ENCODE measurements around the gene PSMB2. TPM values are rescaled to one million over a fixed set of nuclear protein-coding genes. Genes with fewer than 3 reads are reported as not detected.

The PSMB2 gene
- total RNA-seq, 2 experiments from 2014 or later: 123 to 131 TPM

GRCh38 chr1:35650416-35650815, 9.1 kb upstream of the PSMB2 start:
- CTCF ChIA-PET: no interaction called here

GRCh38 chr1:35646043-35646442, 4.7 kb upstream of the PSMB2 start:
- ChIA-PET CTCF (no interaction called here), POLR2A (no interaction called here)

More at GRCh38 chr1:35650416-35650815, 9.1 kb upstream of the PSMB2 start:
- POLR2A ChIA-PET: no interaction called here

- CTCF ChIA-PET: no interaction called here
- POLR2A ChIA-PET: interaction anchor here (1.0 kb wide), 1 partner anchor 125 kb away, joined by 3 read pairs; the partner anchor contains the start of gene CLSPN
Observed at GRCh38 chr1:35644204-35644603, 2.9 kb upstream of the PSMB2 start.

GRCh38 chr1:35642471-35642955, 1.2 kb upstream of the PSMB2 start:
- CTCF ChIA-PET: no interaction called here
- POLR2A ChIA-PET: interaction anchor here (0.7 kb wide), 3 partner anchors 24 to 415 kb away, joined by 3 to 5 read pairs (median 3); no protein-coding TSS in a partner anchor

- CTCF ChIA-PET: interaction anchor here (0.6 to 1.6 kb wide), 2 partner anchors 75 to 232 kb away, joined by 3 read pairs; no protein-coding TSS in a partner anchor
- POLR2A ChIA-PET: no interaction called here
Observed at GRCh38 chr1:35640380-35641232, 720 bp downstream of the PSMB2 start.

- ChIA-PET POLR2A (no interaction called here), CTCF (interaction anchor here (0.7 to 0.9 kb wide), 2 partner anchors 78 to 132 kb away, joined by 3 read pairs; partner anchors contain the start of gene CLSPN)
Observed at GRCh38 chr1:35637401-35637809, 3.9 kb downstream of the PSMB2 start.

GRCh38 chr1:35633547-35633946, 7.8 kb downstream of the PSMB2 start:
- CTCF ChIA-PET: no interaction called here
- POLR2A ChIA-PET: no interaction called here

GRCh38 chr1:35631396-35631795, 9.9 kb downstream of the PSMB2 start:
- CTCF ChIA-PET: interaction anchor here (0.8 kb wide), 1 partner anchor 67 kb away, joined by 3 read pairs; no protein-coding TSS in a partner anchor
- POLR2A ChIA-PET: no interaction called here

GRCh38 chr1:35629051-35629450, 12.3 kb downstream of the PSMB2 start:
- CTCF ChIA-PET: no interaction called here
- POLR2A ChIA-PET: interaction anchor here (0.5 kb wide), 1 partner anchor 140 kb away, joined by 3 read pairs; no protein-coding TSS in a partner anchor

GRCh38 chr1:35623832-35624231, 17.5 kb downstream of the PSMB2 start:
- POLR2A ChIA-PET: no interaction called here

GRCh38 chr1:35622510-35623178, 18.7 kb downstream of the PSMB2 start:
- CTCF ChIA-PET: interaction anchor here (0.8 kb wide), 1 partner anchor 31 kb away, joined by 3 read pairs; no protein-coding TSS in a partner anchor
- POLR2A ChIA-PET: no interaction called here

More at GRCh38 chr1:35623832-35624231, 17.5 kb downstream of the PSMB2 start:
- CTCF ChIA-PET: no interaction called here

GRCh38 chr1:35619237-35620121, 21.8 kb downstream of the PSMB2 start:
- POLR2A ChIA-PET: interaction anchor here (0.7 kb wide), 1 partner anchor 1076 kb away, joined by 5 read pairs; no protein-coding TSS in a partner anchor
- CTCF ChIA-PET: interaction anchor here (1.6 to 2.0 kb wide), 2 partner anchors 11 to 96 kb away, joined by 4 read pairs; no protein-coding TSS in a partner anchor

GRCh38 chr1:35615440-35615839, 25.9 kb downstream of the PSMB2 start:
- ChIA-PET CTCF (no interaction called here), POLR2A (no interaction called here)

- POLR2A ChIA-PET: no interaction called here
- CTCF ChIA-PET: no interaction called here
Observed at GRCh38 chr1:35611655-35612054, 29.7 kb downstream of the PSMB2 start.

- CTCF ChIA-PET: no interaction called here
Observed at GRCh38 chr1:35605867-35606182, 35.5 kb downstream of the PSMB2 start.

GRCh38 chr1:35605071-35605866, 36.1 kb downstream of the PSMB2 start:
- POLR2A ChIA-PET: interaction anchor here (0.6 kb wide), 1 partner anchor 37 kb away, joined by 5 read pairs; no protein-coding TSS in a partner anchor

More at GRCh38 chr1:35605867-35606182, 35.5 kb downstream of the PSMB2 start:
- POLR2A ChIA-PET: no interaction called here

GRCh38 chr1:35603941-35604340, 37.4 kb downstream of the PSMB2 start:
- CTCF ChIA-PET: no interaction called here
- POLR2A ChIA-PET: no interaction called here

More at GRCh38 chr1:35605071-35605866, 36.1 kb downstream of the PSMB2 start:
- CTCF ChIA-PET: no interaction called here

- ChIA-PET POLR2A (no interaction called here), CTCF (no interaction called here)
Observed at GRCh38 chr1:35603468-35603867, 37.9 kb downstream of the PSMB2 start.

GRCh38 chr1:35600593-35600992, 40.7 kb downstream of the PSMB2 start:
- POLR2A ChIA-PET: no interaction called here

More at GRCh38 chr1:35600593-35600992, 40.7 kb downstream of the PSMB2 start:
- CTCF ChIA-PET: no interaction called here

Data from activated CD8-positive, alpha-beta memory T cell treated with anti-CD3 and anti-CD28 coated beads for 36 hours (primary cell).